Fibroblast of pulmonary artery (primary cell): ENCODE measurements around the gene EPHA8.
A peak's percentile ranks its signal among the peaks of the same experiment; 100 is the strongest.

Experiments
- DNase-seq: peaks from one replicate; pipeline ENCODE4 v3.0.0-alpha.2; 2010; ENCODE audit warnings: low read depth
- H3K4me3 ChIP-seq: replicated peaks from 2 replicates; pipeline ENCODE4 v1.5.1; 2011; ENCODE audit warnings: low read depth, mild to moderate bottlenecking, control low read depth, low read length, moderate library complexity
- CTCF ChIP-seq: IDR thresholded peaks from 2 replicates; pipeline ENCODE4 v1.5.1; 2011; ENCODE audit warnings: mild to moderate bottlenecking, control low read depth, low read length, inconsistent platforms; ENCODE audit errors: missing control alignments

Gene EPHA8

GRCh38 chr1:22552021-22552420 lies 11.3 kb upstream of the EPHA8 start:
- DNase-seq = no peak
- TF ChIP-seq CTCF = no peak
- H3K4me3 ChIP-seq = no peak overlapping the region

GRCh38 chr1:22553104-22553880 lies 10.0 kb upstream of the EPHA8 start:
- DNase-seq = no peak
- TF ChIP-seq CTCF = no peak

GRCh38 chr1:22553991-22554522 lies 9.2 kb upstream of the EPHA8 start:
- TF ChIP-seq CTCF = no peak
- no peak overlapping the region for H3K4me3 ChIP-seq
- DNase-seq = no peak

More at GRCh38 chr1:22553104-22553880, 10.0 kb upstream of the EPHA8 start:
- H3K4me3 ChIP-seq = no peak overlapping the region

GRCh38 chr1:22555371-22555656 lies 8.0 kb upstream of the EPHA8 start:
- TF ChIP-seq CTCF = no peak
- no peak for DNase-seq
- H3K4me3 ChIP-seq = no peak overlapping the region

GRCh38 chr1:22556391-22557104 lies 6.7 kb upstream of the EPHA8 start:
- no peak for DNase-seq
- TF ChIP-seq CTCF = no peak
- H3K4me3 ChIP-seq = no peak overlapping the region

GRCh38 chr1:22557341-22557950 lies 5.8 kb upstream of the EPHA8 start:
- peak; percentile 5 for DNase-seq
- no peak for TF ChIP-seq CTCF
- H3K4me3 ChIP-seq = no peak overlapping the region
